Activated CD4-positive, CD25-positive, alpha-beta regulatory T cell treated with anti-CD3 and anti-CD28 coated beads, Interleukin-2, amount 50 U/mL, for 24 hours (primary cell): ENCODE results near the gene ADAM12.

ENCODE experiments used
- ATAC-seq, 2 donors: fragments of 150-1000 bp; cut with Tn5 transposase; one replicate each; pipeline ENCODE4 v1.10.0; 2021; ENCODE audit warnings: mild to moderate bottlenecking in 1 of 2, moderate library complexity in 1 of 2

Gene ADAM12

GRCh38 chr10:126387931-126388911, at the start of gene ADAM12:
Gene ADAM12, minus strand, starts transcription at chr10:126388477. Its CDS starts 332 bp downstream, at chr10:126388145.
- peak; percentile 27 to 54 for ATAC-seq

- no peak for ATAC-seq
Measured at GRCh38 chr10:126437635-126438406, 49.5 kb upstream of the ADAM12 start.

GRCh38 chr10:126434235-126434634, 46.0 kb upstream of the ADAM12 start:
- ATAC-seq: no peak

GRCh38 chr10:126433351-126433750, 45.1 kb upstream of the ADAM12 start:
- ATAC-seq: peak; percentile 55 to 76

- ATAC-seq: no peak
Measured at GRCh38 chr10:126432507-126432906, 44.2 kb upstream of the ADAM12 start.

- no peak for ATAC-seq
Measured at GRCh38 chr10:126431816-126432215, 43.5 kb upstream of the ADAM12 start.

- no peak for ATAC-seq
Measured at GRCh38 chr10:126430512-126430911, 42.2 kb upstream of the ADAM12 start.

GRCh38 chr10:126429275-126429674, 41.0 kb upstream of the ADAM12 start:
- ATAC-seq: no peak

GRCh38 chr10:126425489-126426065, 37.3 kb upstream of the ADAM12 start:
- ATAC-seq: no peak

- no peak for ATAC-seq
Measured at GRCh38 chr10:126425032-126425431, 36.8 kb upstream of the ADAM12 start.

- no peak for ATAC-seq
Measured at GRCh38 chr10:126423732-126424491, 35.6 kb upstream of the ADAM12 start.

- ATAC-seq: no peak
Measured at GRCh38 chr10:126422567-126422966, 34.3 kb upstream of the ADAM12 start.

- ATAC-seq: no peak
Measured at GRCh38 chr10:126421756-126422256, 33.5 kb upstream of the ADAM12 start.

- no peak for ATAC-seq
Measured at GRCh38 chr10:126420567-126421300, 32.5 kb upstream of the ADAM12 start.

GRCh38 chr10:126417220-126417825, 29.0 kb upstream of the ADAM12 start:
- ATAC-seq: no peak

GRCh38 chr10:126409821-126410220, 21.5 kb upstream of the ADAM12 start:
- ATAC-seq: no peak

- ATAC-seq: no peak
Measured at GRCh38 chr10:126408953-126409641, 20.8 kb upstream of the ADAM12 start.

GRCh38 chr10:126407831-126408230, 19.6 kb upstream of the ADAM12 start:
- no peak for ATAC-seq

- no peak for ATAC-seq
Measured at GRCh38 chr10:126405239-126405775, 17.0 kb upstream of the ADAM12 start.
